ENCODE results near the gene CMC2.

Gene CMC2

DNA sequence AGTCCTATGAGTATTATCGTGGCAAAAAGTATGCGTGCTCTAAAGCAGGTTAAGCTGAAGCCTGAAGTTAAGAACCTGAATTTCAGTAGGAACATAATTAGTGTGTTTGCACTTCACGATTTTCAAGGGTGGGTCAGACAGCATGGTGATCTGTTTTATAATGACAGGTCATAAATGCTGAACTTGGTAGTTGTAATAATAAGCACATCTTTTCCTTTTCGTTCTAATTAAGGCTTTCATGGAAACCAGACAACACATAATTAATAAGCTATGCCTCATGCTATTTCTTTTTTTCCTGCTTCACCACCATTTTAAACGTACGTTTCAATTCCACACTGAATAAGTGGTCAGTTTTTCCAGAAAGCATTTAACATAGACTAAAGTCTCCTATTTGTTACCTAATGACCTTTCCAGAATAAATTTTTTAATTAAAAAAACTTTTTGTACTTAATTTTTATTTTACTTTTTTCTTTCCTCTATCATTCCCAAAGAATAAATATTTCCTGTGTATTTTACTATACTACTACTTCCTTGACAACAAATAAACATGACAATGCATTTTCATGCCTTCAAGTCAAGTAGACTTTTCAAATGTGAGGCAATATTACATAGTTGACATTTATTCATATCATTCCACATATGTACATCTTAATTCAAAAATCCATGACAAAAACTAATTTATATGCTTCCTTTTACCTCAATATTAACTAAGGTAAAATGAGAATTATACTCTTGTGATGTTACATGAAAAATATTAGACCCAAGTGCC lies 22.4 kb downstream of the CMC2 start:
- H3K4me1 ChIP-seq (ENCODE audit: control insufficient read depth, low read length) = 0 out of 2 replicates have a peak, but pooled peaks cover 3% of the 10 kb centered on the region
- H3K27ac ChIP-seq (ENCODE audit: low read depth, low read length) = no peak overlapping the region
- no peaks in the 10 kb centered on the region for H3K9me2 ChIP-seq (replicated peaks; ENCODE audit: control insufficient read depth, low read length)
- H4K20me1 ChIP-seq (ENCODE audit: control insufficient read depth, insufficient read depth, low read depth, low read length) = no peaks in the 10 kb centered on the region; the same call in 1 of the 2 replicates
- no peaks in the 10 kb centered on the region for H3K9me3 ChIP-seq (ENCODE audit: control insufficient read depth, insufficient read depth, low read length)
- no peaks in the 10 kb centered on the region for H3K27me3 ChIP-seq (ENCODE audit: control insufficient read depth, low read length)
- H3K4me3 ChIP-seq (ENCODE audit: low read length) = no peak overlapping the region
- H3K4me2 ChIP-seq (ENCODE audit: low read length) = no peak overlapping the region
- H3K79me2 ChIP-seq (ENCODE audit: control insufficient read depth, low read length) = peaks cover 28% of the 10 kb centered on the region
- TF ChIP-seq, protein P1, sequence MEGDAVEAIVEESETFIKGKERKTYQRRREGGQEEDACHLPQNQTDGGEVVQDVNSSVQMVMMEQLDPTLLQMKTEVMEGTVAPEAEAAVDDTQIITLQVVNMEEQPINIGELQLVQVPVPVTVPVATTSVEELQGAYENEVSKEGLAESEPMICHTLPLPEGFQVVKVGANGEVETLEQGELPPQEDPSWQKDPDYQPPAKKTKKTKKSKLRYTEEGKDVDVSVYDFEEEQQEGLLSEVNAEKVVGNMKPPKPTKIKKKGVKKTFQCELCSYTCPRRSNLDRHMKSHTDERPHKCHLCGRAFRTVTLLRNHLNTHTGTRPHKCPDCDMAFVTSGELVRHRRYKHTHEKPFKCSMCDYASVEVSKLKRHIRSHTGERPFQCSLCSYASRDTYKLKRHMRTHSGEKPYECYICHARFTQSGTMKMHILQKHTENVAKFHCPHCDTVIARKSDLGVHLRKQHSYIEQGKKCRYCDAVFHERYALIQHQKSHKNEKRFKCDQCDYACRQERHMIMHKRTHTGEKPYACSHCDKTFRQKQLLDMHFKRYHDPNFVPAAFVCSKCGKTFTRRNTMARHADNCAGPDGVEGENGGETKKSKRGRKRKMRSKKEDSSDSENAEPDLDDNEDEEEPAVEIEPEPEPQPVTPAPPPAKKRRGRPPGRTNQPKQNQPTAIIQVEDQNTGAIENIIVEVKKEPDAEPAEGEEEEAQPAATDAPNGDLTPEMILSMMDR (IDR thresholded peaks at IDR 0.05; ENCODE audit: low read depth, low read length, poor library complexity, severe bottlenecking) = no peak
- no peaks in the 10 kb centered on the region for H3F3A ChIP-seq (ENCODE audit: control insufficient read depth, insufficient read depth)
- peaks cover 14% of the 10 kb centered on the region for H3K36me3 ChIP-seq (ENCODE audit: control insufficient read depth, low read length)

- 0 out of 2 replicates have a peak, but pooled peaks cover 3% of the 10 kb centered on the region for H3K4me1 ChIP-seq (ENCODE audit: control insufficient read depth, low read length)
- H3K27me3 ChIP-seq (ENCODE audit: control insufficient read depth, low read length) = no peaks in the 10 kb centered on the region
- H4K20me1 ChIP-seq (ENCODE audit: control insufficient read depth, insufficient read depth, low read depth, low read length) = no peaks in the 10 kb centered on the region; the same call in 1 of the 2 replicates
- H3F3A ChIP-seq (ENCODE audit: control insufficient read depth, insufficient read depth) = no peaks in the 10 kb centered on the region
- H3K27ac ChIP-seq (ENCODE audit: low read depth, low read length) = no peak overlapping the region
- H3K79me2 ChIP-seq (ENCODE audit: control insufficient read depth, low read length) = peaks cover 25% of the 10 kb centered on the region
- no peaks in the 10 kb centered on the region for H3K9me3 ChIP-seq (ENCODE audit: control insufficient read depth, insufficient read depth, low read length)
- no peaks in the 10 kb centered on the region for H3K9me2 ChIP-seq (replicated peaks; ENCODE audit: control insufficient read depth, low read length)
- no peak overlapping the region for H3K4me2 ChIP-seq (ENCODE audit: low read length)
- TF ChIP-seq, protein P1 (IDR thresholded peaks at IDR 0.05; ENCODE audit: low read depth, low read length, poor library complexity, severe bottlenecking) = no peak
- TF ChIP-seq EZH2phosphoT487 (IDR thresholded peaks at IDR 0.05; ENCODE audit: borderline replicate concordance, low read length) = no peak
- H3K36me3 ChIP-seq (ENCODE audit: control insufficient read depth, low read length) = peaks cover 11% of the 10 kb centered on the region
- H3K4me3 ChIP-seq (ENCODE audit: low read length) = no peak overlapping the region
Observed at GRCh38 chr16:80982646-80983045, 24.0 kb downstream of the CMC2 start.

- H3K36me3 ChIP-seq (ENCODE audit: control insufficient read depth, low read length) = peaks cover 15% of the 10 kb centered on the region
- no peaks in the 10 kb centered on the region for H3K9me2 ChIP-seq (replicated peaks; ENCODE audit: control insufficient read depth, low read length)
- H4K20me1 ChIP-seq (ENCODE audit: control insufficient read depth, insufficient read depth, low read depth, low read length) = no peaks in the 10 kb centered on the region; the same call in 1 of the 2 replicates
Observed at GRCh38 chr16:80981103-80981502, 25.6 kb downstream of the CMC2 start.

More at GRCh38 chr16:80981103-80981502, 25.6 kb downstream of the CMC2 start:
- Histone ChIP-seq H3K4me3 (ENCODE audit: low read length) (no peak overlapping the region), H3K27ac (ENCODE audit: low read depth, low read length) (no peak overlapping the region), H3K27me3 (ENCODE audit: control insufficient read depth, low read length) (no peaks in the 10 kb centered on the region), H3K9me3 (ENCODE audit: control insufficient read depth, insufficient read depth, low read length) (no peaks in the 10 kb centered on the region), H3K4me2 (ENCODE audit: low read length) (no peak overlapping the region), H3K79me2 (ENCODE audit: control insufficient read depth, low read length) (peaks cover 17% of the 10 kb centered on the region), H3K4me1 (ENCODE audit: control insufficient read depth, low read length) (no peaks in the 10 kb centered on the region), H3F3A (ENCODE audit: control insufficient read depth, insufficient read depth) (no peaks in the 10 kb centered on the region; the same call in 1 of the 2 replicates)
- TF ChIP-seq, protein P1 (IDR thresholded peaks at IDR 0.05; ENCODE audit: low read depth, low read length, poor library complexity, severe bottlenecking) = no peak
- no peak for TF ChIP-seq EZH2phosphoT487 (IDR thresholded peaks at IDR 0.05; ENCODE audit: borderline replicate concordance, low read length)
